HG03045 (cell line): ENCODE data around the gene INSR.
"Not testable (repeated sequence)": the region's sequence is repeated elsewhere in the genome, so short reads cannot be mapped to it uniquely, and the experiment has no call there.

Experiments used
- ATAC-seq: cut with Tn5 transposase; IDR thresholded peaks from one replicate; pipeline ENCODE4 v1.9.1; 2021; ENCODE audit warnings: mild to moderate bottlenecking, moderate library complexity; ENCODE audit not compliant: unreplicated experiment

INSR gene

DNA sequence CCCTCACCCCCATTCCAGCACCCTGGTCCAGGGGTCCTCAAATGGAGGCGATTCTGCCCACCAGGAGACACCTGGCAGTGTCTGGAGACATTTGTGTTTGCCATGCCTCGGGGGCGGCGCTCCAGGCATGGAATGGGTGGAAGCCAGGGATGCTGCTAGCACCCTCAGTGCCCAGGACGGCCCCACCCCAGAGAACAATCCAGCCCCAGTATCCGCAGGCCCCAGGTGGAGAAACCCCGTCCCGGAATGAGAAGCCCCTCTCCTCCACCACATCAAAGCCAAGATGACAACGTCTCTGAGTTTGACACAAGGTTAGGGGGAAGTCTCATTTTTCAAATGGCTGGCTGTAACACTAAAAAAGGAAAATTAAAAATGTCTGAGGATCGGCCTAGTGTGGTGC is 68.5 kb downstream of the INSR start:
- no peak for ATAC-seq

DNA sequence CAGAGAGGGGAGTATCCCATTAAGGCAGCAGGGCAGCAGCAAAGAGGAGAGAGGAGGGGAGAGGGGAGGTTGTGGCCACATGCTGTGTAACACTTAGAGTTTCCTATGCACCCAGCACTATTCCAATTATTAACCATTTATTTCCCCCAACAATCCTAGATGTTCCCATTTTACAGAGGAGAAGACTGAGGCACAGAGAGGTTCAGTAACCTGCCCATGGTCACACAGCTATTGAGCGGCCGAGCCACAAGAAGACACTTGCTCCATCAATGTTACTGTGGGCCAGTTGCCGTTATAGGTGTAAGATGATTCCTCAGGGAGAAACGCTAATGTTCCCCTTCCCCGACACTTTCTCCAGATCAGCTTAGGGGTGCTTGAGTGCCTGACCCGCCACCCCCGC is 69.2 kb downstream of the INSR start:
- no peak for ATAC-seq

DNA sequence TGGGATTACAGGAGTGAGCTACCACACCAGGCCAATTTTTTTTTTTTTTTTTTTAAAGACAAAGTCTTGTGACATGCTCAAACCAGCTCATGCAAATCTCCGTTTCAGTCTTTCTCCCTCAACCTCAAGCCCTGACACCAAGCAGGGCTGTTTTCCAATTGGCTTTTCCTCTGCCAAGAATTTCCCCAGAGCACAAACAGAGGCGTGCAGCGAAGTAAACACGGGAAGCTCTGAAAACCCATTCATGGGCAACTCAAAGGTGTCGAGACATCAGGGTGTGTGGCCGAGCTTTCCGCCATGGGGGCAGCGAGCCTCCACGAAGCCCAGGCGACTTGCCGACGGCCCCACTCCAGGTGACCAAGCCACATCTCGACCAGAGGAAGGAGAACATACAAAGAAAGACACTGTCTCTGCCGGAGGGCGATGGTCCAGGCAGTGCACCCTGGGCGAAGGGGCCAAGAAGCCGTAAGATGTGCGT is 70.0 kb downstream of the INSR start:
- no peak for ATAC-seq

DNA sequence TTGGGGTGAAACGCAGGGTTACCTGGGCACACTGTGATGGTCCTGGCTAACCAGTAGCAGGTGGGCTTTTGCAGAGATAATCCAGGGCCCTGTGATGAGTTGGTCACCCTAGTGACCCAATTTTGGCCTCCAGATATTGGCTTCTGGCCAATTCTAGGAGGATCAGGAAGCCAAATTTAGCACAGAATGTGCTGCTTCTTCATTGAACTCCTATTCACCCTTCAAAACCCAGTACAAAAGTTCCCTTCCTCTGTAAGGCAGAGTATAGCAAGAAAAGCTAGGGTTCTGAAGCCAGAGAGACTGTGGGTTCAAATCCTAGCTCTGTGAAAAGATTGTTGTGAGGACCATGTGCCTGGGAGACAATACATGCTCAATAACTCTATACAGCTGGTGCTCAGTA is 70.8 kb downstream of the INSR start:
- ATAC-seq, result no peak

DNA sequence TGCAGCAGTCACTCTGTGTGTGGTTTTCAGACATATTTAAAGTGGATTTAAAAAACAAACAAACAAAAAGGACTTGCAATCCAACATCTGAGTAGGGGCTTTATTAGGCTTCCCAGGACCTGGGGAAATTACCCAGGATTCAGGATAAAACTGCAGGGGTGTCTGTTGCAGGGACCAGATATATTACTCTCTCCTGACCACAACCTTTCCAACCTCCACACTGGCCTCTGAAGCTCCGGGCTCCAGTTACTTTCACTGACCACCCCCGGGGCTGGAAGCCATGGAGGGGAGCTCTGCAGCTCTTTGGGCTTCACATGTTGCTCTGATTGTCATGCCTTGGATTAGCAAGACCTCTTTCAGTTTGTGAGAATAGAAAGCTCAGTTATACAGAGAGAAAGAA is 75.2 kb downstream of the INSR start:
- ATAC-seq, result no peak

DNA sequence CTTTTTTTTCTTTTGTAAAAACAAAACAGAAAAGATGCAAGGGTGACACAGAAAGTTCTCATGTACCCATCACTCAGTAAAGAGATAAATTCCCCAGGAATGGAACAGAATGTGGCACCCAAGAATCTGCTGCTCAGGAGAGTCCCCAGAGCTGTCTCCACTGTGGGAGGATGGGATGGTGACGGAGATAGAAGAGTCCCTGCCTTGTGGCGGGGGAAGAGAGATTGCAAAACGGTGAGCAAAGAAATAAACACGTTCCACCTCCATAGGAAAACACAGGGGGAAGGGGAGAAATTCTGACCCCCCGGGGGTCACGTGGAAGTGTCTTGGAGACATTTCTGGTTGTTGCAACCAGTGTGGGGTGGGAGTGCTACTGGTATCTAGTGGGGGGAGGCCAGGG is 76.4 kb downstream of the INSR start:
- ATAC-seq, result no peak

DNA sequence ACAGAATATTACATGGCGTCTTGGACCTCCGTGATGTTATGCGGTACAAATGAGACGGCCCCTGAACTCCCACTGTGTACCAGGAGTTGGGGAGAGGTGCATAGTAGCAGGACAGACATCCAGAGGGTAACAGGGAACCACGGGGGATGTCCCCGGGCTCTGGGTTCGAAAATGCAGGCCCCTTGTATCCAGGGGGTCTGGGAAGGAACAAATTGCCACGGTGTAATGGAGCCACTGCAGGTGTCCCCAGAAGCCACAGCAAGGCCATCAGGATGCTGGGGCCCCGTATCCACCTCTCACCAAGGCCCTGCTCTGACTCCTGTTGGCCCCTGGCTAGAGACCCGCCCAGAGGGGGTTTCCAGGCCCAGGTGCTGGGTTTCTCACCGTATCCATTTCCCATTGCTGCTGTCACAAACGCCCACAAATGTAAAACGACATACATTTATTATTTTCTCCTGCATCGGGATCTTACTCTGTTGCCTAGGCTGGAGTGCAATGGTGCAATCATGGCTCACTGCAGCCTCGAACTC is 77.8 kb downstream of the INSR start:
- ATAC-seq, result no peak

DNA sequence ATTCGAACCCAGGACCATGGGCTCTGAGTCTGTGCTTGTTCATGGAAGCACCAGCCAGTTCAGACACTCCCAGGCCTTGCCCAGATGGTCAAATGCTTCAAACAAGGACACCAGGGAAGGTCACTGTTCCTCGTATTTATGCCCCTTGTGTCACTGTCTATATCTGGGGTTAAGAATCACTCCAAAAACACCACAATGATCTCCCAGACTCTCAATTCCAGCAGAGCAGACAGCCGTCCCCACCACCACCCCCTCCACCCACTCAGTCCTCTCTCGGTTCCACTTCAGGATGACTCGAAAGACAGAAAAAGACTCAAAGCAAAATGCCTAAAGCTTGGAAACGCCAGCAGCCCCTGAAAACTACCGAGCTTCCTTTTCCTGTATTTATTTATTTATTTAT is 79.0 kb downstream of the INSR start:
- ATAC-seq, result no peak

DNA sequence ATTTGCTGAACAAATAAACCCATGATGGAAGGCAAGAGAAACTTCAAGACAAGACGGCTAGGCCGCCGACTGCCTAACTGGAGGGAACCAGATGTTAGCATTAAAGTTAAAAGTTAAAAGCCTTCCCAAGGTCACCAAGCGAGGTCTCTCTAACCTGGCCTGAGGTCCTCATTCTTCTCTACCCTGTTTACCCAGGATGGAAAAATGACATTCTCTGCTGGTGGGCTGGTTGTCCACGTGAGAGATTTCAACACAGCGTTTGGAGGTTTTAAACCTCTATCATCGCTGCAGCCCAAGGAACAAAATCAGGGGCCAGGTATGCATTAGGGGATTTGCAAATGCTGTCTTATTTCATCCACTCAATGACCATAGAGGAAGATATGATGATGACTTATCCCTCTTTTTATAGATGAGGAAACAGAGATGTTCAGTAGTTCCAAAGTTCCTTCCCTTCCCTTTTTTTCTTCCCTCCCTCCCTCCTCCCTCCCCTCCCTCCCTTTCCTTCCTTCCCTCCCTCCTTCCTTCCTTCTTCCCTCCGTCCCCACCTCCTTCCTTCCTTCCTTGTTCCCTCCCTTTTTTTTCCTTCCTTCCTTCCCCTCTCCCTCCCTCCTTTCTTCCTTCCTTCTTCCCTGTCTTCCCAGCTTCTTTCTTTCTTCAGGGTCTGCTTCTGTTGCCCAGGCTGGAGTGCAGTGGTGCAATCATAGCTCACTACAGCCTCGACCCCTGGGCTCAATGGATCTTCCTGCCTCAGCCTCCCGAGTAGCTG is 79.7 kb downstream of the INSR start:
- ATAC-seq, result no peak

DNA sequence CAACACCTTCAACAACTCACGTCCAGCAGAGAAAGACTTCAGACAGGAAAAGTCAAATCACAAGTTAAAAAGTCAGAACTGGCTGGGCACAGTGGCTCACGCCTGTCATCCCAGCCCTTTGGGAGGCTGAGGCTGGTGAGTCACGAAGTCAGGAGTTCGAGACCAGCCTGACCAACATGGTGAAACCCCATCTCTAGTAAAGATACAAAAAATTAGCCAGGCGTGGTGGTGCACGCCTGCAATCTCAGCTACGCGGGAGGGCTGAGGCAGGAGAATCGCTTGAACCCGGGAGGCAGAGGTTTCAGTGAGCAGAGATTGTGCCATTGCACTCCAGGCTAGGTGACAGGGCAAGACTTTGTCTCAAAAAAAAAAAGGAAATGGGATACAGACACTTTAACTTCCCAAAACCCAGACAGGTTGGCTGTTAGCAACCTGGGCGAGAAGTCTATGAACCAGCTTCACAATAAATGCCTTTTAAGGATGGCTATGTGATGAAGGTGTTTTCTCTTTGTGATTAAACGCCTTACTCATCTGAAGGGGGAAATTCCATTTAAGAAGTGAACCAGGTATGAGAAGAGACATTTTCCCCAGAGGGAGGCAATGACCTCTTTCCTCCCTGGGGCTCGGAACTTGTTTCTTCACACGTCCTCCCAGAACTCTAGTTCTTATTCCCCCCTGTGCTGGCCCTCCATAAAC is 80.4 kb downstream of the INSR start:
- ATAC-seq, result no peak

DNA sequence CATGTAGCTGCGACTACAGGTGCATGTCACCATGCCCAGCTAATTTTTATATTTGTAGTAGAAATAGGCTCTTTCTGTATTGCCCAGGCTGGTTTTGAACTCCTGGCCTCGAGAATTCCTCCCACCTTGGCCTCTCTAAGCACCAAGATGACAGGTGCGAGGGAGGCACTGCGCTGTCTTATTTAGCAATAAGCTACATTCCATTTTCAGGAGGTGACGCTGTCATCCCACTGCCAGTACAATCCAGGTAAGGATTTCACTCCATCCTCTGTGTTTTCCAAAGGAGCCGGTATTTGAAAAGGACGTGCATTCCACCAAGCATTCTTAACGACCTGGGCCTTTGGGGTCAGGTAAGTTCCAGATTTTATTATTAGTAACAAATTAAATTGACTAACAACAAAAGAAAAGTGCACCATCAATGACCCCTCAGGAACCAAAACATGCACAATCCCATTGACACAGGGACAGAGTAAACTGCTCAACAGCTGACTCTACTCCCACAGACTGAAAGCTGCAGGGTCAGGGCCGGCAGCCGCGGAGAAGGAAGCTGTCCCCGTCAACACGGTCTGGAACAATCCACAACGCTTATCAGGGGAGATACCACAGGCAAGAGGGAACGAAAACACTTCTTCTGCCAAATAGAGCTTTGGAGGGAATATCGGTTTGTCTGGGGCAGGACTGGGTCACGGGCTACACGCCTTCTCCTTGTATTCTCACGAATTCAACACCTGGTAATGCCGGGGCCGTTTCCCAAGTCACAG is 82.8 kb downstream of the INSR start:
- no peak for ATAC-seq

DNA sequence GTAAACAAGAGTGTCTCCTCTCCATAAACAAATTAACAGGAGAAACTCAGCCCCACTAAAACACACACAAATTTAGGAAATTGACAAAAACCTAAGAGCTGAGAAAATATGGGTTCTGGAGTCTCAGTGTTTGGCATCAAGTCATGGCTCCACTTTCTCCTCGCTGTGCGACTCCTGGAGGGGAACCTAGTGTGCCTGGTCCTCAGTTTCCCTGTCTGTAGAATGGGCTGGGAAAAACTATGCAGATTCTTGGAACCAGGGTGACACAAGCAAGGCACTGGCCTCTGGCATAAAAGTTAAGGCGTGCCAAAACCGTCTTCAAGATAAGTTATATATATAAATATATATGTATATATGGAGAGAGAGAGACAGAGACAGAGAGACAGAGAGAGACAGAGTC is 83.9 kb downstream of the INSR start:
- ATAC-seq, result no peak

DNA sequence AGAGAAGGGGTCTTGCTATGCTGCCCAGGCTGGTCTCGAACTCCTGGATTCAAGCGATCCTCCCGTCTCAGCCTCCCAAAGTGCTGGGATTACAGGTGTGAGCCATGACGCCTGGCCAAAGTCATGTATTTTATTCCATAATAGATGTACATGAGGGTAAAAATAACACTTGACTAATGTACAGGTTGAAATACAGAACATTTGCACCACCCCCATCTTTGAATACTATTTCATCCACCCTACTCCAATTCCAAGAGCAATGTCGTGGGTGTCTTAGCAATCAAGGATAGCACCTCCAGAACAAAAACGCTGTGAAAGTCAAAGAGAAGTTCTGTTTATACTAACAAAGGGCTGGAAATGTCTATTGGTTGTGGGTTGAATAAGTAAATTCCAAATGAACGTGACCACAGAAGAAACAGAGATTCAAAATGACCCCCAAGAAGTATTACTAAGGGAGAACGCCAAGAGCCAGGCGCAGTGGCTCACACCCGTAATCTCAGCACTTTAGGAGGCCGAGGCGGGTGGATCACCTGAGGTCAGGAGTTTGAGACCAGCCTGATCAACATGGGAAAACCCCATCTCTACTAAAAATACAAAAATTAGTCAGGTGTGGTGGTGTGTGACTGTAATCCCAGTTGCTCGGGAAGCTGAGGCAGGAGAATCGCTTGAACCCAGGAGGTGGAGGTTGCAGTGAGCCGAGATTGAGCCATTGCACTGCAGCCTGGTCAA is 84.5 kb downstream of the INSR start:
- not testable (repeated sequence) for ATAC-seq

DNA sequence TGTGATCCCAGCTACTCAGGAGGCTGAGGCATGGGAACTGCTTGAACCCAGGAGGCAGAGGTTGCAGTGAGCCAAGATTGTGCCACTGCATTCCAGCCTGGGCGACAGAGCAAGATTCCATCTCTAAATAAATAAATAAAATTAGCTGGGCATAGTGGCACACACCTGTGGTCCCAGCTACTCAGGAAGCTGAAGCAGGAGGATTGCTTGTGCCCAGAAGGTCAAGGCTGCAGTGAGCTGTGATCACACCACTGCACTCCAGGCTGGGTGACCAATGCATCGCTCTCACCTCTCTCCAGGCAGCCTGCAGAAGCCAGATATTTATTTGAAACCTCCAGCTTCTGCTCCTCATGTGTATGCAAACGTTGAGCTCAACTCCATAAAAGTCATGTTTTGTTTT is 85.2 kb downstream of the INSR start:
- not testable (repeated sequence) for ATAC-seq

DNA sequence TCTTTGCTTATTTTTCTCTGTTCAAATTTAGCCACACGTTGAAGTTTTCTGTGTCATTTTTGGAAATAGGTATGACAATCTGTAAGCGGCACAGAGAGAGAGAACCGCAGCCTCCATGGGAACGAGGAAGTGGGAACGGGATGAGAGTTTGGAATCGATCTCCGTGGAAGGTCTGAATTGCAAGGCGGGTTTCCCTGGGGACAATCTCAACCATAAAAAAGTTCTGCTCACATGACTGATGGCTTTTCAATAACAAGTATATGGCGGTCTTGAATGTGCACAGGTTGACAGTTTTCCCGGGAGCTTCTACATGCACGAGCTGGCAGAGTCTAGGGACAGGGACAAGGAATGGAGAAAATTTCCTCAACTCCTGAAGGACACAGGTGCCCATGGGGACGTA is 90.9 kb downstream of the INSR start:
- ATAC-seq, result no peak

DNA sequence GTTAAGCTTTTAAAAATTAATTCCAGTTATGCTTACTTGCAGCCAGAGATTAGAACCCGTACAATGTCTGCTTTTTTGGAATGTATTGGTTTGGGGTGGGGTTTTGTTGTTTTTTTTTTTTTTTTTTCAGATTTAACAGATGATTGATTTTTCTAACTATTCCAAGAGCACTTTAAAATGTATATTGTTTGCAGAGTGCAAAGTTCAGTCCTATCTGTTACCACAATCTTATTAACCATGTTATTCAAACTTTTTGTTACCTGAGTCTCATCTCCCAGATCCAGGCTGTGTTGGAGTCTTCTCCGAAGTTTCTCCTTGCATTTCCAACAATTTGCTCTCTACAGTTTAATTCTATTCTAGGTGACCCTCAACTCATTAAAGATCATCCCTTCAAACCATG is 91.3 kb downstream of the INSR start:
- ATAC-seq, result no peak

DNA sequence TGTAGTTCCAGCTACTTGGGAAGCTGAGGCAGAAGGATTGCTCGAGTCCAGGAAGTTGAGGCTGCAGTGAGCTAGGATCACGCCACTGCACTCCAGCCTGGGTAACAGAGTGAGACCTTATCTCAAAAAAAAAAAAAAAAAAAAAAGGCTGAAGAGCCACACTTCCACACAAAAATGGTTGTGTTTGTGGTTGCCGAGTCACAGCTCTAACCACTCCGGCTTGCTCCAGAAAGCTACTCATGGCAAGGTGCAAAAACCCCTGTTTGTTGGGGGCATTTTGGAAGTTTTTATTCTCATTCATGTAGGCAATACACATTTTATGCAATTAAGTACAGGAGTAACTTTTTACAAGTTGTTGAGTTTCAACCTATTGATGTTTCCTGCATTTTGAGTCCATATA is 93.5 kb downstream of the INSR start:
- ATAC-seq, result no peak

DNA sequence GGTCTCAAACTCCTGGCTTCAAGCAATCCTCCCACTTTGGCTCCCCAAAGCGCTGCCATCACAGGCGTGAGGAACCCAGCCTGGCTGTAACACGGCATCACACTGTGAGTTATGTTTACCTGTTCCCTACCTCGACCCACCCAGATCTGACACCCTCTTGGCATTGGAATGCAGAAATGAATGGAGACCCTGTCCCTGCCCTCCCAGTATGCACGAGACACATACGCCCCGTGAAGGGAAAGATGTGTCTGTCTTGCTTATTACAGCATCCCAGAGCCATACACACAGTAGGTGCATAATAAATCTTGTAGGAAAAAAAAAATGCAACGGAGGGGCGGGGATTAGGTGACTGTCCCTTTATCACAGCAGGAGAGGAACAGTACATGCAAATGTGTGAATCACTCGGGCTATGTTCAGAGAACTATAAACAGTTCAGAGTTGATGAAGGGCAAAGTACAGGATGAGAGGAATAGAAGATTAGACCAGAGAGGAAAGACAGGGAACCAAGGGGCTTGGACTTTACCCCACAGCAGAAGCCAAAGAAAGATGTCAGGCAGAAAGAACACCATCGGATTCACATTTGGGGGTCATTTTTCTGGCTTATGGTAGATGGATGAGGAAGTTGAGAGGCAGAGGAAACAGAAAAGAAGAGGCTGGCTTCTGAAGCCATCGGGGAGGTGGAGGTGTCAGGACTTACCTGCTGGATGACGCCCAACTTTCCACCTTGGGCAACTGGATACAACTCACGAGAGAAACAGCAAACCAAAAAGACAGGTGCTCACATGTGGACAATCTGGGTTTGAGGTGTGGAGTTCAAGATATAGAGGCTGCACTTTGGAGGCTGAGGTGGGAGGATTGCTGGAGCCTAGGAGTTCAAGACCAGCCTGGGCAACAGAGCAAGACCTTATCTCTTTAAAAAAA is 94.3 kb downstream of the INSR start:
- no peak for ATAC-seq

DNA sequence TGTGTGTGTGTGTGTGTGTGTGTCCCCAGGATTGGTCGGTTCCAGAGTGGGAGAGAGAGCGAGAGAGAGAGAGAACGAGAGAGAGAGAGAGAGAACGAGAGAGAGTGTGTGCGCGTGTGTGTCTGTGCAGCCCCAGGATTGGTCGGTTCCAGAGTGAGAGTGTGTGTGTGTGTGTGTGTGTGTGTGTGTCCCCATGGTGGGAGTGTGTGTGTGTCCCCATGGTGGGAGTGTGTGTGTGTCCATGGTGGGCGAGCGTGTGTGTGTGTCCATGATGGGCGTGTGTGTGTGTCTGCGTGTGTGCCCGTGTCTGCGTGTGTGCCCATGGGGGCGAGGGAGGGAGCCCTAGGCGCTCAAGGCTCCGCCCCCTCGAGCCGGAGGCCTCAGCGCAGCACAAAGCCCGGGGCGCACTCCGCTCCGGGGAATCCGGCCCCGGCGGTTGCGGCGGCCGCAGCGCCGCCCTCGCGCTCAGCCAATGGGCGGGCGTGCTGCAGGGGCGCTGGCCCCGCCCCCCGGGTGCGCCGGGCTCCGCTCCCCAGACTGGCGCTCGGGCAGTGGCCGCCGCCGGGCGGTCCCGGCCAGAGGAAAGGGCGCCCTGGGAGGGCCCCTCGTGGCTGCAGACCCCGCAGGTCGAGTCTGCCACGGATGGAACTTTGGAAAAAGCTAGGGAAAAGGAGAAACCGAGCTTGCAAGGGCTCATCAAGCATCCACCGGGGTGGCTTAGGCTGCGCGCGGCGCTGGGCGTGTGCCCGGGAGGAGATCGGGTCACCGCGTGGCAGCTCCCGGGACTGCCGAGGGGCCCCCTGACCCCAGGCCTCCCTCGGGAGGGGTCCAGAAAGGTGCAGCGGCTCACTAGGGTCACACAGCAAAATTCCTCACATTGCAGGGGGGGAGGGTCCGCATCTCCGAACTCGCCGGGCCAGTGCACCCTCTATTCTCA is 96.2 kb downstream of the INSR start:
- ATAC-seq, result peak; percentile 88
